HEK293 (cell line): ENCODE results near the gene TPM4.

ENCODE experiments used
- CTCF ChIA-PET: fragments of 350-600 bp; formaldehyde crosslinking; extraction: SDS; loops from one replicate; lab custom pipeline; 2021; ENCODE audit warnings: antibody characterized with exemption; lab: Yijun Ruan, JAX
- POLR2A ChIA-PET: fragments of 300-600 bp; formaldehyde crosslinking; extraction: SDS; loops from one replicate; lab custom pipeline; 2020; ENCODE audit warnings: antibody characterized with exemption, inconsistent platforms; lab: Yijun Ruan, JAX
- H3K27ac ChIP-seq: fragments of 200-500 bp; sonication (Bioruptor generic); 2 replicates; pipeline ENCODE4 v1.5.1; 2014; ENCODE audit warnings: low read depth, low read length, control low read depth, inconsistent platforms; ENCODE audit errors: extremely low read depth
- H3K36me3 ChIP-seq, 2 experiments: fragments of 200-500 bp in 1 of 2; sonication (Bioruptor generic) in 1 of 2; 1 replicate in 1 of 2; 2 replicates in 1 of 2; pipeline ENCODE4 v1.5.1; 2014 to 2017; ENCODE audit warnings: inconsistent platforms in 2 of 2, low read length in 2 of 2; ENCODE audit not compliant: control insufficient read depth in 2 of 2, insufficient read depth in 1 of 2
- H3K4me1 ChIP-seq: fragments of 200-500 bp; sonication (Bioruptor generic); 2 replicates; pipeline ENCODE4 v1.5.1; 2014; ENCODE audit warnings: mild to moderate bottlenecking, low read length, inconsistent platforms; ENCODE audit not compliant: control insufficient read depth, insufficient read depth
- H3K4me3 ChIP-seq: 2 replicates; pipeline ENCODE4 v1.5.1; 2011; ENCODE audit warnings: low read depth, mild to moderate bottlenecking, control low read depth, low read length, moderate library complexity
- H3K9me3 ChIP-seq: fragments of 200-500 bp; sonication (Bioruptor generic); 2 replicates; pipeline ENCODE4 v1.5.1; 2014; ENCODE audit warnings: low read depth, low read length, inconsistent platforms; ENCODE audit not compliant: control insufficient read depth, insufficient read depth
- KLF1 ChIP-seq: fragments of 450-650 bp; formaldehyde crosslinking; IDR thresholded peaks from 2 replicates; pipeline ENCODE4 v1.5.1; 2016; ENCODE audit warnings: missing biosample characterization, missing genetic modification characterization
- PRDM10 ChIP-seq: fragments of 450-650 bp; formaldehyde crosslinking; IDR thresholded peaks from 2 replicates; pipeline ENCODE4 v1.5.1; 2016; ENCODE audit warnings: missing biosample characterization, missing genetic modification characterization
- ZBTB44 ChIP-seq: fragments of 450-650 bp; IDR thresholded peaks from 2 replicates; pipeline ENCODE4 v1.5.1; 2018; ENCODE audit warnings: missing biosample characterization, mild to moderate bottlenecking, missing genetic modification characterization
- ZFP3 ChIP-seq: fragments of 450-650 bp; formaldehyde crosslinking; IDR thresholded peaks from 2 replicates; pipeline ENCODE4 v1.5.1; 2016; ENCODE audit warnings: low read depth, missing biosample characterization, missing genetic modification characterization
- ZNF121 ChIP-seq: fragments of 450-650 bp; formaldehyde crosslinking; IDR thresholded peaks from 2 replicates; pipeline ENCODE4 v1.5.1; 2016; ENCODE audit warnings: missing biosample characterization, missing genetic modification characterization
- ZNF2 ChIP-seq: fragments of 450-650 bp; formaldehyde crosslinking; IDR thresholded peaks from 2 replicates; pipeline ENCODE4 v1.5.1; 2016; ENCODE audit warnings: missing biosample characterization, missing genetic modification characterization
- ZNF266 ChIP-seq: fragments of 450-650 bp; formaldehyde crosslinking; IDR thresholded peaks from 2 replicates; pipeline ENCODE4 v1.5.1; 2016; ENCODE audit warnings: missing biosample characterization, missing genetic modification characterization, low read depth
- ZNF394 ChIP-seq: fragments of 450-650 bp; formaldehyde crosslinking; IDR thresholded peaks from 2 replicates; pipeline ENCODE4 v1.5.1; 2016; ENCODE audit warnings: missing biosample characterization, missing genetic modification characterization, mild to moderate bottlenecking, moderate library complexity, borderline replicate concordance
- ZNF514 ChIP-seq: fragments of 450-650 bp; formaldehyde crosslinking; IDR thresholded peaks from 2 replicates; pipeline ENCODE4 v1.5.1; 2016; ENCODE audit warnings: missing biosample characterization, missing genetic modification characterization

TPM4 gene

GRCh38 chr19:16144216-16144581 lies 67.9 kb downstream of the TPM4 start:
- TF ChIP-seq ZFP3 (tag by site-specific recombination) (peak; percentile 74), ZBTB44 (tag by site-specific recombination) (no peak), ZNF514 (tag by site-specific recombination) (no peak)
- TF ChIP-seq, all 188 proteins: peak for 1

GRCh38 chr19:16146112-16146511 lies 69.8 kb downstream of the TPM4 start:
- Histone ChIP-seq H3K4me3 (no peak overlapping the region), H3K36me3 (no peaks in the 10 kb centered on the region), H3K4me1 (no peaks in the 10 kb centered on the region), H3K9me3 (no peaks in the 10 kb centered on the region), H3K27ac (no peak overlapping the region)
- TF ChIP-seq ZNF394 (tag by site-specific recombination) = no peak
- no peak for TF ChIP-seq ZNF266 (tag by site-specific recombination)
- peak; percentile 35; the same call in 1 of the 2 replicates for TF ChIP-seq ZNF121 (tag by site-specific recombination)
- ChIA-PET POLR2A (no interaction called here), CTCF (no interaction called here)

More at GRCh38 chr19:16144216-16144581, 67.9 kb downstream of the TPM4 start:
- Histone ChIP-seq H3K4me1 (no peaks in the 10 kb centered on the region), H3K9me3 (no peaks in the 10 kb centered on the region), H3K36me3 (no peaks in the 10 kb centered on the region), H3K27ac (no peak overlapping the region), H3K4me3 (no peak overlapping the region)
- CTCF ChIA-PET = interaction anchor here (1.0 kb wide), 1 partner anchor 103 kb away, joined by 5 read pairs; no protein-coding TSS in a partner anchor
- POLR2A ChIA-PET = interaction anchor here (0.5 kb wide), 1 partner anchor 1699 kb away, joined by 6 read pairs; no protein-coding TSS in a partner anchor

- ChIA-PET POLR2A (no interaction called here), CTCF (interaction anchor here (0.6 kb wide), 1 partner anchor 95 kb away, joined by 3 read pairs; no protein-coding TSS in a partner anchor)
- Histone ChIP-seq H3K27ac (no peak overlapping the region), H3K4me1 (no peaks in the 10 kb centered on the region), H3K36me3 (no peaks in the 10 kb centered on the region), H3K4me3 (no peak overlapping the region), H3K9me3 (no peaks in the 10 kb centered on the region)
- no peak for TF ChIP-seq ZNF2
- peak; percentile 29; the same call in 1 of the 2 replicates for TF ChIP-seq KLF1
- TF ChIP-seq PRDM10 (tag by site-specific recombination) = no peak
Observed at GRCh38 chr19:16148443-16149229, 72.3 kb downstream of the TPM4 start.
